ENCODE data around the gene LTBP3. TPM values are rescaled to one million over a fixed set of nuclear protein-coding genes. Genes with fewer than 3 reads are reported as not detected.
A peak's percentile ranks its signal among the peaks of the same experiment; 100 is the strongest.

LTBP3 gene
- total RNA-seq, 1 donor, result 41.6 TPM

DNA sequence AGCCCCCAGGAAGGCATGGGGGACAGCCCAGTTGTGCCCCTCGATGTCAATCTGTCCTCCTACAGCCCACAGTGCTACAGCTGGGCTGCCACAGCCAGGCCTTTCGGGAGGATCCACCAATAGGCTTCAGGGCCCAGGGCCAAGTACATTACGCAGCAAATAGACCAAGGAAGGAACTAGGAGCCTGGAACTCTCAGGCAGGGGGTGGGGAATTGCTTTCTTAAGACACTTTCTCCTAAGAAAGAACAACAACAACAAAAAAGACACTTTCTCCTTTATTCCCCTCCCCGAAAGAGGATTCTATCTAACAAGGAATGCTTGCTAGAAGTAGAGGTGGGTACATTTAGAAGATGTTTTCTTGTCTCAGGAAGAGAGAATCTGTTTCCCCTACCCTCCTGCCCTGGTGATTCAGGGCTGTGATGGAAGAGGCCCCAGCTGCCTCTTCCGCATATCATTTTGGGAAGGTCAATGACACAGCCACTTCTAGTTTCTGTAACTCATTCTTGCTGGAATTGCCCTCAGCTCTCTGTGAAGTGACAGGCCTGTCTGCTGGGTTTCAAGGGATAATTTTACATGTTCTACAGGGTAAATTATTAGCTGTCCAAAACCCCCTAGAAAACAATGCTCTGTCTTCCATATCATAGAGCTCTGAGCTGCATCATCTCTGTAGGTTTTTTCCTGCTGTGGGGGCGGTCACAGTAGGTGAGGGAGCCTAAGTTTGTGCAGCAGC lies 65.4 kb downstream of the LTBP3 start:
- no peaks in the 10 kb centered on the region for H4K20me1 ChIP-seq (ENCODE audit: insufficient read depth, low read length)
- peak; percentile 71 for DNase-seq (ENCODE audit: insufficient read length, low spot score, missing footprints)
- TF ChIP-seq, protein P1, sequence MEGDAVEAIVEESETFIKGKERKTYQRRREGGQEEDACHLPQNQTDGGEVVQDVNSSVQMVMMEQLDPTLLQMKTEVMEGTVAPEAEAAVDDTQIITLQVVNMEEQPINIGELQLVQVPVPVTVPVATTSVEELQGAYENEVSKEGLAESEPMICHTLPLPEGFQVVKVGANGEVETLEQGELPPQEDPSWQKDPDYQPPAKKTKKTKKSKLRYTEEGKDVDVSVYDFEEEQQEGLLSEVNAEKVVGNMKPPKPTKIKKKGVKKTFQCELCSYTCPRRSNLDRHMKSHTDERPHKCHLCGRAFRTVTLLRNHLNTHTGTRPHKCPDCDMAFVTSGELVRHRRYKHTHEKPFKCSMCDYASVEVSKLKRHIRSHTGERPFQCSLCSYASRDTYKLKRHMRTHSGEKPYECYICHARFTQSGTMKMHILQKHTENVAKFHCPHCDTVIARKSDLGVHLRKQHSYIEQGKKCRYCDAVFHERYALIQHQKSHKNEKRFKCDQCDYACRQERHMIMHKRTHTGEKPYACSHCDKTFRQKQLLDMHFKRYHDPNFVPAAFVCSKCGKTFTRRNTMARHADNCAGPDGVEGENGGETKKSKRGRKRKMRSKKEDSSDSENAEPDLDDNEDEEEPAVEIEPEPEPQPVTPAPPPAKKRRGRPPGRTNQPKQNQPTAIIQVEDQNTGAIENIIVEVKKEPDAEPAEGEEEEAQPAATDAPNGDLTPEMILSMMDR (IDR thresholded peaks at IDR 0.05; ENCODE audit: extremely low read depth, low read depth, low read length), result no peak
- peak overlapping the region; percentile 75 for H3K4me2 ChIP-seq (ENCODE audit: insufficient read depth, low read length)
- no peaks in the 10 kb centered on the region for H3K9me3 ChIP-seq (ENCODE audit: low read depth, low read length)
- H3K27ac ChIP-seq (ENCODE audit: low read depth, low read length), result peak overlapping the region; percentile 95
- peak overlapping the region; percentile 36 for H3K4me3 ChIP-seq (ENCODE audit: insufficient read depth, low read length)
- H3K79me2 ChIP-seq (ENCODE audit: insufficient read depth, low read length), result peaks cover 66% of the 10 kb centered on the region
- no peaks in the 10 kb centered on the region for H3K36me3 ChIP-seq (ENCODE audit: insufficient read depth, low read length)
- peaks cover 88% of the 10 kb centered on the region for H3K4me1 ChIP-seq (ENCODE audit: insufficient read depth, low read length)
- no peaks in the 10 kb centered on the region for H3K27me3 ChIP-seq (ENCODE audit: insufficient read depth, low read length)
- no peak overlapping the region for H2AFZ ChIP-seq (ENCODE audit: low read length)

DNA sequence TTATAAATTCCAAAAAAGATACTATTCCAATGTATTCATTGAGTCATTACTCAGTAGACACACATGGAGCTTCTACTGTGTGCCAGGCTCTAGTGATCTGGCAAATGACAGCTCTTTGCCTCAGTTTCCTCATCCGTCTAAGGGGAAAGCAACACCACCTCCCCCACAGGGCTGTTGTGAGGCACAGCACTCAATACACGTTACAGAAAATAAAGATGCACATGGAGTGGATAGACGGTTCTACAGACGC lies 65.8 kb downstream of the LTBP3 start:
- no peaks in the 10 kb centered on the region for H3K36me3 ChIP-seq (ENCODE audit: insufficient read depth, low read length)
- no peaks in the 10 kb centered on the region for H4K20me1 ChIP-seq (ENCODE audit: insufficient read depth, low read length)
- TF ChIP-seq, protein P1 (IDR thresholded peaks at IDR 0.05; ENCODE audit: extremely low read depth, low read depth, low read length), result no peak
- peak overlapping the region; percentile 36 for H3K4me3 ChIP-seq (ENCODE audit: insufficient read depth, low read length)
- H3K79me2 ChIP-seq (ENCODE audit: insufficient read depth, low read length), result peaks cover 64% of the 10 kb centered on the region
- H3K27me3 ChIP-seq (ENCODE audit: insufficient read depth, low read length), result no peaks in the 10 kb centered on the region
- H3K9me3 ChIP-seq (ENCODE audit: low read depth, low read length), result no peaks in the 10 kb centered on the region
- peak overlapping the region; percentile 95 for H3K27ac ChIP-seq (ENCODE audit: low read depth, low read length)
- H3K4me2 ChIP-seq (ENCODE audit: insufficient read depth, low read length), result peak overlapping the region; percentile 75
- DNase-seq (ENCODE audit: insufficient read length, low spot score, missing footprints), result peak; percentile 36
- H3K4me1 ChIP-seq (ENCODE audit: insufficient read depth, low read length), result peaks cover 88% of the 10 kb centered on the region
- H2AFZ ChIP-seq (ENCODE audit: low read length), result no peak overlapping the region

DNA sequence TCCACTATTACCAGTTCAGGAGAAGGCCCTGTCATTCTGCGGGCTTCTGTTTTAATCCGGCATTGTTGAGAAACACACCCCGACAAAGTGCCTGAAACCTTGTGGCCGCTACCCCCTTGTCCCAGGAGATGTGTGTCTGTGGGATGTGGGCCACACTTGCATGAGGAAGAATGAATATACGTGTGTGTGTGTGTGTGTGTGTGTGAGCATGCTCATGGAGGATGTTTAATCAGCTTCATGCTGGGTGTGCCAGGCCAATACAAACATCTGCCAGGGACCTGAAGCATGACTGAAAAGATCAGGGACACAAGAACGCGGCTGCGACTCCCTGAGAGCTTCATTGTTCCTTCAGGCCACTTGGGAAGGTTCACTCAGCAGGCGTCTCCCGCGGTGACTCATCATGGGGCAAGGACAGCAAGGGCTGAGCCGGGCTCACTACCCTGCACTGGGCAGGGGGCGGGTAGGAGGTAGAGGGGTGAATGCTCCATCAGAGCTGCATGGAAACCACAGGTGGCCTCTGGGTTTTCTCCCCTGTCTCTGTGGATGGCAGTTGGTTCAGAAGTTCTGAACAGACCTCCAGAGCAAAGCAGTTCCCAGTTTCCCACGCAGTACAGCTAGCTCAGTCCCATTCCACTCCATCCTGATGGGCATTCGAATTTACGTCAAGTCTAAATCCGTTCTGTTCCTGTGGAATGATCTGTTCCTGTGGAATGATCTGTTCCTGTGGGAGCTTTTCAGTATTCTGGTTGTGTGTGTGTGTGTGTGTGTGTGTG lies 66.4 kb downstream of the LTBP3 start:
- H3K79me2 ChIP-seq (ENCODE audit: insufficient read depth, low read length), result peaks cover 61% of the 10 kb centered on the region
- no peaks in the 10 kb centered on the region for H3K9me3 ChIP-seq (ENCODE audit: low read depth, low read length)
- H3K4me2 ChIP-seq (ENCODE audit: insufficient read depth, low read length), result peak overlapping the region; percentile 75
- H3K27ac ChIP-seq (ENCODE audit: low read depth, low read length), result peak overlapping the region; percentile 95
- peak; percentile 82 for DNase-seq (ENCODE audit: insufficient read length, low spot score, missing footprints)
- peaks cover 89% of the 10 kb centered on the region for H3K4me1 ChIP-seq (ENCODE audit: insufficient read depth, low read length)
- peak overlapping the region; percentile 45 for H3K4me3 ChIP-seq (ENCODE audit: insufficient read depth, low read length)
- no peak overlapping the region for H2AFZ ChIP-seq (ENCODE audit: low read length)
- TF ChIP-seq, protein P1 (IDR thresholded peaks at IDR 0.05; ENCODE audit: extremely low read depth, low read depth, low read length), result no peak
- no peaks in the 10 kb centered on the region for H3K36me3 ChIP-seq (ENCODE audit: insufficient read depth, low read length)
- H4K20me1 ChIP-seq (ENCODE audit: insufficient read depth, low read length), result no peaks in the 10 kb centered on the region
- H3K27me3 ChIP-seq (ENCODE audit: insufficient read depth, low read length), result no peaks in the 10 kb centered on the region

DNA sequence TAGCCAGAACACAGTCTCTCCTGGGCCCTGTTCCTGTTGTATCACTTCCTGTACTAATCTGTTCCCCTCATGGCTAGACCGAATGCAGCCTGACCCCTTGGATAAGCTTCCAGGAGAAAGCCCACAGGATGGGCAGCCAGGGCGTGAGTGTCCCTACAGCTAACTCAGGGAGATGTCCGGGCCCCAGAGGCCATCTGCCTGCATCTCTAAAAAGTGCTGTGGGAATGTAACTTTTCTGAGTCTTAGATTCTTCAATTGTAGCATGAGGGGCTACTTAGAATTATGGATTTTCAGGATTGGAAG lies 67.0 kb downstream of the LTBP3 start:
- H3K27me3 ChIP-seq (ENCODE audit: insufficient read depth, low read length), result no peaks in the 10 kb centered on the region
- H3K4me1 ChIP-seq (ENCODE audit: insufficient read depth, low read length), result peaks cover 85% of the 10 kb centered on the region
- no peak overlapping the region for H2AFZ ChIP-seq (ENCODE audit: low read length)
- H3K36me3 ChIP-seq (ENCODE audit: insufficient read depth, low read length), result no peaks in the 10 kb centered on the region
- DNase-seq (ENCODE audit: insufficient read length, low spot score, missing footprints), result no peak
- TF ChIP-seq, protein P1 (IDR thresholded peaks at IDR 0.05; ENCODE audit: extremely low read depth, low read depth, low read length), result no peak
- H3K9me3 ChIP-seq (ENCODE audit: low read depth, low read length), result no peaks in the 10 kb centered on the region
- peak overlapping the region; percentile 45 for H3K4me3 ChIP-seq (ENCODE audit: insufficient read depth, low read length)
- H3K27ac ChIP-seq (ENCODE audit: low read depth, low read length), result peak overlapping the region; percentile 95
- H4K20me1 ChIP-seq (ENCODE audit: insufficient read depth, low read length), result no peaks in the 10 kb centered on the region
- peak overlapping the region; percentile 75 for H3K4me2 ChIP-seq (ENCODE audit: insufficient read depth, low read length)
- peaks cover 61% of the 10 kb centered on the region for H3K79me2 ChIP-seq (ENCODE audit: insufficient read depth, low read length)
